Subcutaneous adipose tissue (tissue), 4 donors: ENCODE data around the gene G6PC1. TPM values are rescaled to one million over a fixed set of nuclear protein-coding genes. Genes with fewer than 3 reads are reported as not detected.

Source experiments
- small RNA-seq: library from RNA; depleted of rRNA; stranded (forward); fragments of <200 nt; gene quantifications from one replicate; pipeline ENCODE3, GENCODE V24; 2016
- total RNA-seq, 4 donors: library from RNA; depleted of rRNA; stranded (reverse); fragments of >200 nt; gene quantifications; one replicate each; pipeline ENCODE4 v1.1.0, GENCODE V29; 2016
- TF ChIP-seq, protein P1 (sequence below): fragments of 450-650 bp; IDR thresholded peaks from one replicate; pipeline ENCODE4 v1.5.1; 2016; ENCODE audit warnings: low read depth, mild to moderate bottlenecking, control low read depth, antibody characterized with exemption, moderate library complexity

Gene G6PC1
- total RNA-seq, 4 donors from 2014 or later: not detected

DNA sequence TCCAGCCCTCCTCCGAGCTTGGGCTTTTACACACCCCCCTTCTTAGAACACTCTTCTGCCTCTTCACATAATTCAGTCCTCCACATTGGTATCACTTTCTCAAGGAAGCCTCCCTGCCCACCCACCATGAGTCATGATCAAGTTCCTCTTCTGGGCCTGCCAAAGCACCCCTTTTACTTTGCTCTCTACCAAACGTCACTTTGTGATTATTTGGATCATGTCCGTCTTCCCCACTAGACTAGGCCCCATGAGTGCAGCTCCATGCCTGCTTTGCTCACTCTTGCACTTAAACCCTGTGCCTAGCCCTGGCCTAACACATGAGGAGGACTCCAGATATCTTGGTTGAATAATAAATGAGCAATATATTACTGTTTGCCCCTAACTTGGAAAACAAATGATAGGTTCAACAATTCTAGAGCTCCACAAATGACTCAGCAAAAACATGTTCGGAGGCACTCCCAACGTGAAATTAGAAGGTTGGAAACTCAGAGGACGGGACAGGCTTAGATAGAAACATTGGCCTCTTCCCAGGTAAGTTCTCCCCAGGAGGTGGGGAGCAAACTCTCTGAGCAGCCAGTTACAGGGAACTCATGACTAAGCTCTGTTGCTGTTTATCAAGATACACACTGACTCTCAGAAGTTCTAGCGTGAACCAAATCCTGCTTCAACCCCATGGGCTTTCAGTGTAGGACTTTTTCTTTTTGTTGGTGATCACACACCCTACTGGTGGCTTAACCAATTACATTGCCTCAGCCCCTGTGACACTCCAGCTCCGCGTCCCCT is 28.3 kb downstream of the G6PC1 start:
- TF ChIP-seq, protein P1, sequence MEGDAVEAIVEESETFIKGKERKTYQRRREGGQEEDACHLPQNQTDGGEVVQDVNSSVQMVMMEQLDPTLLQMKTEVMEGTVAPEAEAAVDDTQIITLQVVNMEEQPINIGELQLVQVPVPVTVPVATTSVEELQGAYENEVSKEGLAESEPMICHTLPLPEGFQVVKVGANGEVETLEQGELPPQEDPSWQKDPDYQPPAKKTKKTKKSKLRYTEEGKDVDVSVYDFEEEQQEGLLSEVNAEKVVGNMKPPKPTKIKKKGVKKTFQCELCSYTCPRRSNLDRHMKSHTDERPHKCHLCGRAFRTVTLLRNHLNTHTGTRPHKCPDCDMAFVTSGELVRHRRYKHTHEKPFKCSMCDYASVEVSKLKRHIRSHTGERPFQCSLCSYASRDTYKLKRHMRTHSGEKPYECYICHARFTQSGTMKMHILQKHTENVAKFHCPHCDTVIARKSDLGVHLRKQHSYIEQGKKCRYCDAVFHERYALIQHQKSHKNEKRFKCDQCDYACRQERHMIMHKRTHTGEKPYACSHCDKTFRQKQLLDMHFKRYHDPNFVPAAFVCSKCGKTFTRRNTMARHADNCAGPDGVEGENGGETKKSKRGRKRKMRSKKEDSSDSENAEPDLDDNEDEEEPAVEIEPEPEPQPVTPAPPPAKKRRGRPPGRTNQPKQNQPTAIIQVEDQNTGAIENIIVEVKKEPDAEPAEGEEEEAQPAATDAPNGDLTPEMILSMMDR: no peak

DNA sequence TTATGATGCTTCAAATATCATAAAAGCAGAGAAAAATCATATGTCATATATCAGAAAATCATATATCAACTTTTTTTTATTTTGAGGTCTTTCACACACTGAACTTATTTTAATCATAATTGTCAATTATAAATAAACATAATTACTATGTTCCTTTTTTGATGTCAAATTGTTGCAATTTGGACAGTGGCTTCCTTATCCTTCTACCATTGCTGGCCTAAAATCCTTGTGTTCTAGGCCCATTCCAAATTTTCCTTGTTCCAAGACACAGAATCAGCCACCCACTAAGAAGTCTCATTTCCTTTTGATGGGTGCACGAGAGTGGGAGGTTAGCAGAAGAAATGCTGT is 28.9 kb downstream of the G6PC1 start:
- TF ChIP-seq, protein P1: no peak

DNA sequence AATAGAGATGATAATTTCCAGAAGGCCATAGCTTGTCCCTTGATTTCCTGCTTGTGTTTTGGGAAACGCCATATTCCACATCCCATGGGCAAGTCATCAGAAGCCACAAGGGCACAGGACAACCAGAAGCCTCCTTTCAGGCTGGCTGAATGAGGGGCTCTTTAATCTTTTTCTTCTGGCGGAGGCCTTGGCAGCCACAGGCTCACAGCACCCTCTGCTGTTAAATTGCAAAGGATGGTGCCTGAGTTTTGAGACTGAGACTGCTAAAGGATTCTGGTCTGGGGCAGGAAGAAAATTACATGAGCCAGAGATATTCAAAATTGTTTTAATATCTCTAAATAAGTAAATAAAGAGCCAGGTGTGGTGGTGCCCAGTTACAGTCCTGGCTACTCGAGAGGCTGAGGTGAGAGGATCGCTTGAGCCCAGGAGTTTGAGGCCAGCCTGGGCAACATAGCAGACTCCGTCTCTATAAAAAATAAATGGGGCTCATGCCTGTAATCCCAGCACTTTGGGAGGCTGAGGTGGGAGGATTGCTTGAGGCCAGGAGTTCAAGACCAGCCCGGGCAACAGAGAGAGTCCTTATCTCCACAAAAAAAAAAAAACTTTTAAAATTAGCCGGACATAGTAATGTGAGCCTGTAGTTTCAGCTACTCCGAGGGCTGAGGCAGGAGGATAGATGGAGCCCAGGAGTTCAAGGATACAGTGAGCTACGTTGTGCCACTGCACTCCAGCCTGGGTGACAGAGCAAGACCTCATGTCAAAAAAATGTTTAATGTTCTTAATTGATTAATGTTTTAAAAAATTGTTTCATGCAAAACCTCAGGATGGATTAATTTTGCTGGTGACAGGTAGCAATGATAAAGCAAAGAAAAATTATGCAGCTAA is 37.4 kb downstream of the G6PC1 start:
- TF ChIP-seq, protein P1: no peak

DNA sequence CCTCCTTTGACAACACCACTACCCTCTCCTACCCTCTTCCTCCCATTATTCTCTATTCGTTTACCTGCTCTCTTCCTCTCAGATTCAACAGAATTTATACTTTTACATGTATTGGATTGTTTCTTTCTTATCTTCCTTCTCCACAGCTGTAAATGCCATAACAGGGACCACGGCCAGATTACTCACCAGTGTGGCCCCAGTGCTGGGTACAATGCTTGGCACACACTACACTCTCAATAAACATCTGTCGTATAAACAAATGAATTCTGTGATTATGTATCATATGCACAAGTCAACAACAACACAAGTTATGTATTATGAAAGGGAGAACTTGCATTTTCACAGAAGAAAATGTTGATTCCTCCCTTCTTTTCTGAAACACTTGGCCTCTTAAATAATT is 43.6 kb downstream of the G6PC1 start:
- TF ChIP-seq, protein P1: no peak

DNA sequence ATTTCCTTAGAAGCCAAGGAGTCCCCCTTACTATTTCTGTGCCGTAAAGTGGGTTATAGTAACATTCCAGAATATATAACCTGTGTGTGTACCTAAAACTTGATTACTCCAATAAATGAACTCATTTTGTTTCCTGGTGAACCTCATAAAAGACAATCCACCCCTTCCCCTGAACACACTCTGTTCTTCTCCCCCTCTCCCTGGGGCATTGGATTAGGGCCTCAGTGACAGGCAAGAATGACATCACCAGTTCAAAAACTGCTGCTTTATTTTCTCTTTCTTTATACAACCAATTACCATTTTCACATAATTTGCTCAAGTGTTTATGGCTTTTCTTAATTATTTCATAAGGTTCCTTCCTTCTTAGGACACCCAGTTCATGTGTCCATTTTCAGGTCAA is 46.2 kb downstream of the G6PC1 start:
- TF ChIP-seq, protein P1: no peak

DNA sequence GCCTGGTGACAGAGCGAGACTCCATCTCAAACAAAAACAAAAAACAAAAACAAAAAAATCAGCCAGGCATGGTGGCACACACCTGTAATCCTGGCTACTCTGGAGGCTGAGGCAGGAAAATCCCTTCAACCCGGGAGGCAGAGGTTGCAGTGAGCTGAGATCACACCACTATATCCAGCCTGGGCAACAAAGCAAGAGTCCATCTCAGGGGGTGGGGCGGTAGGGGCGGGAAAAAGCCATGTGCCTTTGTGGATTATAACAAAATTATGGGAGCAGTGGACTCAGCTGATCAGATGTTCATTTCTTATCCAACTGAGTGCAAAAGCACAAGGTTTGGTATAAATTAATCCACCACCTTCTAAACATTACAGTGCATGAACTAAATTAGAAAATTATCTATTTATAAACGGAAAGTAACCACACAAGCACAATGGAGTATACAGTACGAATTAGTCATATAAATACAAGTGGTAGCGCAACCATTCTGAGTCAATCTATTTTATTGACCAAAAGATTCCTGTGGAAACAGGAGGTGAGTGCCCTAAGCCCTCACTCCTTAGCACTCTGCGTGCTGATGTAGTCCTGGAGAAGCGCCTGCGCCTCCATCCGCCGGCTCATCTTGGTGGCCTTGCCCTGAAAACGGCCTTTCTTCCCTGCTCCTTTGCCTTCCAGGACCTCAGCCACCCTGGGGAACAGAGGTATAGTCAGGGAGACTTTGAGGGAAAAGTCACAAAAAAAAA is 49.6 kb downstream of the G6PC1 start:
- TF ChIP-seq, protein P1: no peak

Small RNA genes within 50 kb of the gene (small RNA-seq; reads per million reads assigned to genes)
- gene RF00561: not detected
- not detected for gene RNU6-287P

Other genes with a start within 250 kb of the G6PC1 start
- 10 to 100 TPM; 12.1 to 29.6 (median 21.2) TPM for gene TUBG2, start 241.5 kb upstream of the G6PC1 start, total RNA-seq
- gene PLEKHH3, start 223.8 kb upstream of the G6PC1 start, total RNA-seq: 10 to 100 TPM in 1 of 4 donors, 1 to 10 TPM in 3; 5.4 to 64.8 (median 7.4) TPM
- gene CCR10, start 219.0 kb upstream of the G6PC1 start, total RNA-seq: 1 to 10 TPM in 1 of 4 donors, under 1 TPM in 3; 0.44 to 8.7 (median 0.83) TPM
- gene CNTNAP1, start 218.3 kb upstream of the G6PC1 start, total RNA-seq: 1 to 10 TPM; 1.8 to 3.8 (median 2.5) TPM
- 100 to 1,000 TPM in 1 of 4 donors, 10 to 100 TPM in 3; 53.7 to 126 (median 91.8) TPM for gene EZH1, start 155.8 kb upstream of the G6PC1 start, total RNA-seq
- 100 to 1,000 TPM in 3 of 4 donors, 10 to 100 TPM in 1; 66.9 to 160 (median 128) TPM for gene RAMP2, start 139.6 kb upstream of the G6PC1 start, total RNA-seq
- 10 to 100 TPM; 40.1 to 53.4 (median 47.4) TPM for gene VPS25, start 127.3 kb upstream of the G6PC1 start, total RNA-seq
- under 1 TPM in 3 of 4 donors, not detected in 1; 0.16 to 0.85 (median 0.19) TPM for gene WNK4, start 120.2 kb upstream of the G6PC1 start, total RNA-seq
- gene COA3, start 102.1 kb upstream of the G6PC1 start, total RNA-seq: 10 to 100 TPM; 51.8 to 76.6 (median 60.4) TPM
- under 1 TPM in 2 of 4 donors, not detected in 2; 0.44 to 0.68 TPM for gene CNTD1, start 101.9 kb upstream of the G6PC1 start, total RNA-seq
- 100 to 1,000 TPM in 3 of 4 donors, 10 to 100 TPM in 1; 85.3 to 129 (median 120) TPM for gene BECN1, start 76.5 kb upstream of the G6PC1 start, total RNA-seq
- 10 to 100 TPM; 52.7 to 80.9 (median 60.1) TPM for gene PSME3, start 67.4 kb upstream of the G6PC1 start, total RNA-seq
- 10 to 100 TPM in 1 of 4 donors, 1 to 10 TPM in 3; 4.1 to 15.0 (median 9.4) TPM for gene AOC2, start 56.2 kb upstream of the G6PC1 start, total RNA-seq
- 100 to 1,000 TPM; 120 to 591 (median 262) TPM for gene AOC3, start 49.6 kb upstream of the G6PC1 start, total RNA-seq
- 10 to 100 TPM; 18.4 to 38.2 (median 22.1) TPM for gene AARSD1, start 63.7 kb downstream of the G6PC1 start, total RNA-seq
- not detected for gene PTGES3L, start 79.3 kb downstream of the G6PC1 start, total RNA-seq
- gene RUNDC1, start 79.8 kb downstream of the G6PC1 start, total RNA-seq: 10 to 100 TPM in 3 of 4 donors, 1 to 10 TPM in 1; 7.2 to 12.1 (median 10.5) TPM
- 1,000 to 10,000 TPM in 3 of 4 donors, 100 to 1,000 TPM in 1; 912 to 2,032 (median 1,085) TPM for gene RPL27, start 97.6 kb downstream of the G6PC1 start, total RNA-seq
- 10 to 100 TPM; 20.7 to 44.1 (median 24.8) TPM for gene IFI35, start 106.0 kb downstream of the G6PC1 start, total RNA-seq
- 100 to 1,000 TPM; 134 to 420 (median 367) TPM for gene VAT1, start 121.6 kb downstream of the G6PC1 start, total RNA-seq
- under 1 TPM; 0.17 to 0.49 (median 0.30) TPM for gene RND2, start 124.4 kb downstream of the G6PC1 start, total RNA-seq
- gene BRCA1, start 224.6 kb downstream of the G6PC1 start, total RNA-seq: 10 to 100 TPM in 1 of 4 donors, 1 to 10 TPM in 3; 2.4 to 10.9 (median 5.5) TPM